HG03354 (cell line): ENCODE measurements around the gene RNF187.
"Not testable (repeated sequence)": the region's sequence is repeated elsewhere in the genome, so short reads cannot be mapped to it uniquely, and the experiment has no call there.

Experiments used
- ATAC-seq: cut with Tn5 transposase; IDR thresholded peaks from one replicate; pipeline ENCODE4 v1.9.1; 2021; ENCODE audit warnings: mild to moderate bottlenecking; ENCODE audit not compliant: unreplicated experiment, poor library complexity, severe bottlenecking

Gene RNF187

GRCh38 chr1:228505944-228506343 is 18.8 kb downstream of the RNF187 start:
- ATAC-seq = not testable (repeated sequence)

- ATAC-seq = no peak
Observed at GRCh38 chr1:228507961-228508652, 20.9 kb downstream of the RNF187 start.

- ATAC-seq = no peak
Observed at GRCh38 chr1:228508840-228509415, 21.7 kb downstream of the RNF187 start.

GRCh38 chr1:228510101-228510802 is 23.1 kb downstream of the RNF187 start:
- no peak for ATAC-seq

GRCh38 chr1:228510803-228511413 is 23.7 kb downstream of the RNF187 start:
- no peak for ATAC-seq

- no peak for ATAC-seq
Observed at GRCh38 chr1:228511546-228512445, 24.6 kb downstream of the RNF187 start.

GRCh38 chr1:228512781-228513198 is 25.6 kb downstream of the RNF187 start:
- no peak for ATAC-seq

GRCh38 chr1:228513236-228513900 is 26.2 kb downstream of the RNF187 start:
- ATAC-seq = no peak

- ATAC-seq = no peak
Observed at GRCh38 chr1:228514421-228514820, 27.2 kb downstream of the RNF187 start.

- ATAC-seq = no peak
Observed at GRCh38 chr1:228515200-228515834, 28.1 kb downstream of the RNF187 start.

- no peak for ATAC-seq
Observed at GRCh38 chr1:228517655-228518054, 30.5 kb downstream of the RNF187 start.

- no peak for ATAC-seq
Observed at GRCh38 chr1:228527596-228527995, 40.4 kb downstream of the RNF187 start.

- no peak for ATAC-seq
Observed at GRCh38 chr1:228528612-228529011, 41.4 kb downstream of the RNF187 start.

- no peak for ATAC-seq
Observed at GRCh38 chr1:228530086-228530758, 43.0 kb downstream of the RNF187 start.

- no peak for ATAC-seq
Observed at GRCh38 chr1:228530951-228531731, 44.0 kb downstream of the RNF187 start.

GRCh38 chr1:228538831-228539230 is 51.6 kb downstream of the RNF187 start:
- no peak for ATAC-seq

- ATAC-seq = no peak
Observed at GRCh38 chr1:228540161-228540917, 53.2 kb downstream of the RNF187 start.
